ENCODE measurements around the gene SOWAHD. TPM values are rescaled to one million over a fixed set of nuclear protein-coding genes. Genes with fewer than 3 reads are reported as not detected.

The SOWAHD gene
- total RNA-seq, 1 experiment from 2014 or later = 1.4 TPM

DNA sequence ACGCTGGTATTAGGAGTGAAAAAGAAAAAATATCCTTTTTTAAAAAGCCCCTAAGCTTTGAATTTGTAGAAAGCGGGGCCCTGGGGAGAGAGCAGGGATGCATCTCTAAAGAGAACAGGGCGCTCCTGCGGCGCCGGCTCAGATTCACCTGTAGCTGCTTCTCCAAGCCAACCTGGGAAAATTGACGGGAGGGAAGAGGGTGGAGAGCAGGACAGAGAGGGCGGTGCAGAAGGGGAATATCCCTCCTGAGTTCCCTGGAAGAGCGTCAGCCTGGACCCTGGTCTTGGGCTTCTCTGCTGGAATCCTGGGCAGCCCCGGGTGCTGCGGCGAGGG is 776 bp upstream of the SOWAHD start:
- intact Hi-C loops (cut with micrococcal nuclease; ENCODE audit: unreplicated experiment) = no loop called here
- H3K4me3 ChIP-seq = peak overlapping the region; percentile 62
- no peaks in the 10 kb centered on the region for H3K9me2 ChIP-seq (ENCODE audit: insufficient read depth)
- peak overlapping the region; percentile 96 for H2AFZ ChIP-seq
- peak overlapping the region; percentile 97 for H3K4me2 ChIP-seq
- DNase-seq = no peak
- no peaks in the 10 kb centered on the region for H3K9me3 ChIP-seq (ENCODE audit: insufficient read depth, low read depth)
- TF ChIP-seq EZH2 (IDR thresholded peaks at IDR 0.05; ENCODE audit: low read depth) = no peak
- TF ChIP-seq, protein P1, sequence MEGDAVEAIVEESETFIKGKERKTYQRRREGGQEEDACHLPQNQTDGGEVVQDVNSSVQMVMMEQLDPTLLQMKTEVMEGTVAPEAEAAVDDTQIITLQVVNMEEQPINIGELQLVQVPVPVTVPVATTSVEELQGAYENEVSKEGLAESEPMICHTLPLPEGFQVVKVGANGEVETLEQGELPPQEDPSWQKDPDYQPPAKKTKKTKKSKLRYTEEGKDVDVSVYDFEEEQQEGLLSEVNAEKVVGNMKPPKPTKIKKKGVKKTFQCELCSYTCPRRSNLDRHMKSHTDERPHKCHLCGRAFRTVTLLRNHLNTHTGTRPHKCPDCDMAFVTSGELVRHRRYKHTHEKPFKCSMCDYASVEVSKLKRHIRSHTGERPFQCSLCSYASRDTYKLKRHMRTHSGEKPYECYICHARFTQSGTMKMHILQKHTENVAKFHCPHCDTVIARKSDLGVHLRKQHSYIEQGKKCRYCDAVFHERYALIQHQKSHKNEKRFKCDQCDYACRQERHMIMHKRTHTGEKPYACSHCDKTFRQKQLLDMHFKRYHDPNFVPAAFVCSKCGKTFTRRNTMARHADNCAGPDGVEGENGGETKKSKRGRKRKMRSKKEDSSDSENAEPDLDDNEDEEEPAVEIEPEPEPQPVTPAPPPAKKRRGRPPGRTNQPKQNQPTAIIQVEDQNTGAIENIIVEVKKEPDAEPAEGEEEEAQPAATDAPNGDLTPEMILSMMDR (conservative IDR thresholded peaks at IDR 0.05) = no peak
- no peak overlapping the region for H3K27ac ChIP-seq
- ChIA-PET CTCF (interaction anchor here (0.6 to 1.8 kb wide), 3 partner anchors 34 to 96 kb away, joined by 4 to 11 read pairs (median 7); partner anchors contain the start of genes RPL39 and UPF3B), POLR2A (ENCODE audit: unreplicated experiment) (interaction anchor here (0.5 to 1.2 kb wide), 6 partner anchors 10 to 695 kb away, joined by 3 to 42 read pairs (median 12); partner anchors contain the start of genes NKRF, RPL39 and SEPTIN6)
- H3K27me3 ChIP-seq (ENCODE audit: insufficient read depth, low read depth) = no peaks in the 10 kb centered on the region
- BruUV-seq (replicated peaks) = no TSS peak
- H3K4me1 ChIP-seq (replicated peaks; ENCODE audit: insufficient read depth) = peaks cover 10% of the 10 kb centered on the region
- no peaks in the 10 kb centered on the region for H4K20me1 ChIP-seq (ENCODE audit: insufficient read depth)
- no peaks in the 10 kb centered on the region for H3K36me3 ChIP-seq (ENCODE audit: low read depth)
- no peaks in the 10 kb centered on the region for H3K79me2 ChIP-seq (ENCODE audit: low read depth)
- peaks cover 3% of the 10 kb centered on the region; the same call in 1 of the 2 replicates for H3F3A ChIP-seq (ENCODE audit: insufficient read depth, low read depth)

- Histone ChIP-seq H3K4me3 (peak overlapping the region; percentile 62), H3K79me2 (ENCODE audit: low read depth) (no peaks in the 10 kb centered on the region), H3K27me3 (ENCODE audit: insufficient read depth, low read depth) (no peaks in the 10 kb centered on the region), H4K20me1 (ENCODE audit: insufficient read depth) (no peaks in the 10 kb centered on the region), H3K9me3 (ENCODE audit: insufficient read depth, low read depth) (no peaks in the 10 kb centered on the region), H3F3A (ENCODE audit: insufficient read depth, low read depth) (peaks cover 14% of the 10 kb centered on the region; the same call in 1 of the 2 replicates), H3K4me2 (peak overlapping the region; percentile 97), H3K9me2 (ENCODE audit: insufficient read depth) (no peaks in the 10 kb centered on the region), H3K4me1 (replicated peaks; ENCODE audit: insufficient read depth) (peaks cover 19% of the 10 kb centered on the region), H2AFZ (peak overlapping the region; percentile 96), H3K27ac (no peak overlapping the region), H3K36me3 (ENCODE audit: low read depth) (no peaks in the 10 kb centered on the region)
- intact Hi-C loops (cut with micrococcal nuclease; ENCODE audit: unreplicated experiment) = no loop called here
- BruUV-seq (replicated peaks) = no TSS peak
- DNase-seq = peak in 1 of 2 experiments; percentile 47
- TF ChIP-seq EZH2 (IDR thresholded peaks at IDR 0.05; ENCODE audit: low read depth) = no peak
- TF ChIP-seq, protein P1 (conservative IDR thresholded peaks at IDR 0.05) = no peak
- ChIA-PET CTCF (interaction anchor here (0.6 to 1.8 kb wide), 3 partner anchors 32 to 275 kb away, joined by 5 to 11 read pairs (median 7); partner anchors contain the start of gene RPL39), POLR2A (ENCODE audit: unreplicated experiment) (interaction anchor here (0.6 to 1.2 kb wide), 9 partner anchors 26 to 1179 kb away, joined by 4 to 42 read pairs (median 15); partner anchors contain the start of genes NKRF, RPL39 and SEPTIN6)
Observed at GRCh38 chrX:119758731-119759247, 401 bp downstream of the SOWAHD start.

GRCh38 chrX:119759248-119759766 is 919 bp downstream of the SOWAHD start:
- Histone ChIP-seq H3K9me3 (ENCODE audit: insufficient read depth, low read depth) (no peaks in the 10 kb centered on the region), H4K20me1 (ENCODE audit: insufficient read depth) (no peaks in the 10 kb centered on the region), H3K79me2 (ENCODE audit: low read depth) (no peaks in the 10 kb centered on the region), H3F3A (ENCODE audit: insufficient read depth, low read depth) (peaks cover 14% of the 10 kb centered on the region; the same call in 1 of the 2 replicates), H3K36me3 (ENCODE audit: low read depth) (no peaks in the 10 kb centered on the region), H3K27me3 (ENCODE audit: insufficient read depth, low read depth) (no peaks in the 10 kb centered on the region), H3K4me2 (peak overlapping the region; percentile 97), H2AFZ (no peak overlapping the region), H3K4me1 (replicated peaks; ENCODE audit: insufficient read depth) (peaks cover 19% of the 10 kb centered on the region), H3K9me2 (ENCODE audit: insufficient read depth) (no peaks in the 10 kb centered on the region), H3K27ac (no peak overlapping the region), H3K4me3 (no peak overlapping the region)
- BruUV-seq (replicated peaks) = no TSS peak
- intact Hi-C loops (cut with micrococcal nuclease; ENCODE audit: unreplicated experiment) = no loop called here
- CTCF ChIA-PET = interaction anchor here (0.6 kb wide), 1 partner anchor 33 kb away, joined by 5 read pairs; no protein-coding TSS in a partner anchor
- POLR2A ChIA-PET (ENCODE audit: unreplicated experiment) = interaction anchor here (0.6 kb wide), 1 partner anchor 31 kb away, joined by 4 read pairs; no protein-coding TSS in a partner anchor
- DNase-seq = no peak
- TF ChIP-seq EZH2 (IDR thresholded peaks at IDR 0.05; ENCODE audit: low read depth) = no peak
- TF ChIP-seq, protein P1 (conservative IDR thresholded peaks at IDR 0.05) = no peak

Measured in PC-9 (cell line).